ENCODE results near the gene LRIG1. TPM values are rescaled to one million over a fixed set of nuclear protein-coding genes. Genes with fewer than 3 reads are reported as not detected.

The LRIG1 gene
- total RNA-seq, 4 donors from 2014 or later = 95.3 to 136 (median 131) TPM

- no peak for DNase-seq (ENCODE audit: extremely low spot score)
- H3K27ac ChIP-seq (replicated peaks in 1 of 4) = peak overlapping the region; percentile 73 to 86 (median 82)
- H3K9me3 ChIP-seq = no peaks in the 10 kb centered on the region
- H3K4me3 ChIP-seq = no peak overlapping the region
- no peak for TF ChIP-seq POLR2A (IDR thresholded peaks at IDR 0.05; ENCODE audit: low read depth)
- TF ChIP-seq POLR2AphosphoS5 (IDR thresholded peaks at IDR 0.05) = no peak
- TF ChIP-seq EP300 (IDR thresholded peaks at IDR 0.05) = no peak
- no peak for TF ChIP-seq CTCF (IDR thresholded peaks at IDR 0.05)
- H3K36me3 ChIP-seq = peaks cover 4 to 67% (median 48%) of the 10 kb centered on the region in 4 donors
- WGBS = 65% methylated on average over 9 of the region's 11 CpGs
- intact Hi-C loops (cut with DNase I) = loop anchor here (2.0 to 10.0 kb wide), 4 partner anchors 95 to 409 kb away; partner anchors contain the start of gene LRIG1
- peaks cover 51 to 100% (median 100%) of the 10 kb centered on the region in 4 donors for H3K4me1 ChIP-seq
- H3K27me3 ChIP-seq = no peaks in the 10 kb centered on the region
These were observed 95.1 kb downstream of the LRIG1 start for GRCh38 chr3:66405701-66406091.

- TF ChIP-seq POLR2A (IDR thresholded peaks at IDR 0.05; ENCODE audit: low read depth) (no peak), EP300 (IDR thresholded peaks at IDR 0.05) (no peak), POLR2AphosphoS5 (IDR thresholded peaks at IDR 0.05) (no peak), CTCF (IDR thresholded peaks at IDR 0.05) (no peak)
- Histone ChIP-seq H3K27ac (replicated peaks in 1 of 4) (peak overlapping the region; percentile 73 to 86 (median 82)), H3K9me3 (no peaks in the 10 kb centered on the region), H3K4me1 (peaks cover 50 to 100% (median 100%) of the 10 kb centered on the region in 4 donors), H3K36me3 (peaks cover 4 to 68% (median 46%) of the 10 kb centered on the region in 4 donors), H3K27me3 (no peaks in the 10 kb centered on the region), H3K4me3 (no peak overlapping the region)
- 87% methylated on average over 32 of the region's 32 CpGs for WGBS
- intact Hi-C loops (cut with DNase I) = loop anchor here (10.0 kb wide), 2 partner anchors 130 to 320 kb away; no protein-coding TSS in a partner anchor
- no peak for DNase-seq (ENCODE audit: extremely low spot score)
These were observed 95.7 kb downstream of the LRIG1 start for GRCh38 chr3:66404903-66405700.

- peak overlapping the region; percentile 73 to 86 (median 82) for H3K27ac ChIP-seq (replicated peaks in 1 of 4)
- intact Hi-C loops (cut with DNase I) = loop anchor here (10.0 kb wide), 2 partner anchors 129 to 321 kb away; no protein-coding TSS in a partner anchor
- H3K4me3 ChIP-seq = no peak overlapping the region
- DNase-seq (ENCODE audit: extremely low spot score) = no peak
- H3K36me3 ChIP-seq = peaks cover 4 to 65% (median 40%) of the 10 kb centered on the region in 4 donors
- no peaks in the 10 kb centered on the region for H3K27me3 ChIP-seq
- no peaks in the 10 kb centered on the region for H3K9me3 ChIP-seq
- 70% methylated on average over 15 of the region's 15 CpGs for WGBS
- TF ChIP-seq POLR2AphosphoS5 (IDR thresholded peaks at IDR 0.05) = no peak
- H3K4me1 ChIP-seq = peaks cover 50 to 98% (median 95%) of the 10 kb centered on the region in 4 donors
These were observed 96.6 kb downstream of the LRIG1 start for GRCh38 chr3:66404197-66404596.

- Histone ChIP-seq H3K4me1 (peaks cover 48 to 96% (median 91%) of the 10 kb centered on the region in 4 donors), H3K9me3 (no peaks in the 10 kb centered on the region), H3K27me3 (no peaks in the 10 kb centered on the region), H3K36me3 (peaks cover 4 to 71% (median 45%) of the 10 kb centered on the region in 4 donors), H3K4me3 (no peak overlapping the region), H3K27ac (replicated peaks in 1 of 4) (peak overlapping the region; percentile 73 to 86 (median 82))
- WGBS = 69% methylated on average over 11 of the region's 13 CpGs
- no peak for DNase-seq (ENCODE audit: extremely low spot score)
- intact Hi-C loops (cut with DNase I) = loop anchor here (10.0 kb wide), 2 partner anchors 129 to 321 kb away; no protein-coding TSS in a partner anchor
- no peak for TF ChIP-seq POLR2AphosphoS5 (IDR thresholded peaks at IDR 0.05)
- TF ChIP-seq EP300 (IDR thresholded peaks at IDR 0.05) = no peak
- no peak for TF ChIP-seq CTCF (IDR thresholded peaks at IDR 0.05)
- TF ChIP-seq POLR2A (IDR thresholded peaks at IDR 0.05; ENCODE audit: low read depth) = no peak
These were observed 97.4 kb downstream of the LRIG1 start for GRCh38 chr3:66403323-66403990.
